Measurements from ENCODE around the gene MEGF6. TPM values are rescaled to one million over a fixed set of nuclear protein-coding genes. Genes with fewer than 3 reads are reported as not detected.

MEGF6 gene
- total RNA-seq, 1 experiment from 2014 or later: 21.3 TPM

GRCh38 chr1:3515272-3515671 is 96.0 kb downstream of the MEGF6 start:
- Histone ChIP-seq H3K4ac (ENCODE audit: low read depth, low read length) (no peak overlapping the region), H3K9ac (ENCODE audit: extremely low read depth, insufficient read length, low read length) (no peak overlapping the region), H2BK120ac (ENCODE audit: low read depth, low read length, poor library complexity, severe bottlenecking) (no peak overlapping the region), H2BK15ac (ENCODE audit: low read depth, low read length) (no peak overlapping the region), H4K8ac (replicated peaks; ENCODE audit: insufficient read length, low read depth, low read length) (no peak overlapping the region), H2AK5ac (ENCODE audit: insufficient read length, low read length) (no peak overlapping the region), H2BK20ac (ENCODE audit: low read depth, low read length, poor library complexity, severe bottlenecking) (no peak overlapping the region), H3K18ac (ENCODE audit: insufficient read length, low read depth, low read length) (no peak overlapping the region), H4K20me1 (ENCODE audit: control insufficient read depth, insufficient read depth, insufficient read length) (peaks cover 6% of the 10 kb centered on the region), H3K27ac (ENCODE audit: insufficient read length, low read depth, low read length) (no peak overlapping the region), H3K23me2 (ENCODE audit: insufficient read length, low read depth, low read length, poor library complexity, severe bottlenecking) (no peaks in the 10 kb centered on the region), H3K4me2 (ENCODE audit: insufficient read depth, insufficient read length, low read length) (no peak overlapping the region), H3K9me3 (ENCODE audit: control insufficient read depth, low read depth, low read length) (no peaks in the 10 kb centered on the region), H4K5ac (ENCODE audit: insufficient read length, low read depth, low read length) (no peak overlapping the region), H3K79me1 (ENCODE audit: insufficient read depth, low read depth, low read length, poor library complexity, severe bottlenecking) (no peaks in the 10 kb centered on the region), H3K4me1 (ENCODE audit: insufficient read depth, low read length) (no peaks in the 10 kb centered on the region), H2AFZ (ENCODE audit: low read length) (no peak overlapping the region), H3K56ac (ENCODE audit: insufficient read length, low read depth, low read length) (no peak overlapping the region), H3T11ph (ENCODE audit: low read length) (no peak overlapping the region), H4K91ac (ENCODE audit: insufficient read length, low read depth, low read length) (no peak overlapping the region), H2BK5ac (ENCODE audit: insufficient read length, low read length) (no peak overlapping the region), H2BK12ac (ENCODE audit: insufficient read length, low read depth, low read length) (no peak overlapping the region), H3K79me2 (ENCODE audit: insufficient read depth, low read length) (no peaks in the 10 kb centered on the region; the same call in 1 of the 2 replicates), H3K23ac (ENCODE audit: insufficient read length, low read depth, low read length) (no peak overlapping the region), H3K14ac (ENCODE audit: insufficient read depth, low read length) (no peak overlapping the region; the same call in 1 of the 2 replicates), H3K27me3 (ENCODE audit: insufficient read depth, low read length) (no peaks in the 10 kb centered on the region)
- peaks cover 0 to 3% of the 10 kb centered on the region in 2 experiments; a peak in 3 of 5 replicates for H3K9me3 Mint-ChIP-seq
- no peaks in the 10 kb centered on the region; the same call in 1 of the 2 replicates for H3K27me3 Mint-ChIP-seq (ENCODE audit: low read depth)
- WGBS (ENCODE audit: extremely low coverage, insufficient read length, low lambda C conversion rate): no CpG with 5 or more reads among the region's 12 CpGs
- H3K36me3 Mint-ChIP-seq (ENCODE audit: insufficient read depth in 1 of 3, low read depth in 3 of 3): peaks cover 0 to 10% (median 5%) of the 10 kb centered on the region in 3 experiments; a peak in 4 of 7 replicates
- no peaks in the 10 kb centered on the region for H3K4me1 Mint-ChIP-seq
- no peak overlapping the region for H3K4me3 Mint-ChIP-seq
- DNase-seq: no peak
- TF ChIP-seq CTCF (conservative IDR thresholded peaks at IDR 0.05): no peak
- H3K27ac Mint-ChIP-seq: no peak overlapping the region
